NCI-H2196 treated with DMSO at 0.1 percent for 48 hours (cell line): Measurements from ENCODE around the gene CERS6.

ENCODE experiments used
- DNase-seq: peaks from one replicate; lab custom pipeline; 2025; ENCODE audit not compliant: unreplicated experiment; lab: John Stamatoyannopoulos, UW

Gene CERS6

GRCh38 chr2:168565112-168565511, 109.0 kb downstream of the CERS6 start:
- DNase-seq: no peak

- DNase-seq: no peak
Measured at GRCh38 chr2:168565512-168565911, 109.4 kb downstream of the CERS6 start.

GRCh38 chr2:168566974-168567665, 111.0 kb downstream of the CERS6 start:
- DNase-seq: no peak

GRCh38 chr2:168567836-168568235, 111.8 kb downstream of the CERS6 start:
- no peak for DNase-seq

GRCh38 chr2:168568476-168569267, 112.6 kb downstream of the CERS6 start:
- DNase-seq: no peak

- DNase-seq: no peak
Measured at GRCh38 chr2:168571061-168571460, 115.0 kb downstream of the CERS6 start.

DNA sequence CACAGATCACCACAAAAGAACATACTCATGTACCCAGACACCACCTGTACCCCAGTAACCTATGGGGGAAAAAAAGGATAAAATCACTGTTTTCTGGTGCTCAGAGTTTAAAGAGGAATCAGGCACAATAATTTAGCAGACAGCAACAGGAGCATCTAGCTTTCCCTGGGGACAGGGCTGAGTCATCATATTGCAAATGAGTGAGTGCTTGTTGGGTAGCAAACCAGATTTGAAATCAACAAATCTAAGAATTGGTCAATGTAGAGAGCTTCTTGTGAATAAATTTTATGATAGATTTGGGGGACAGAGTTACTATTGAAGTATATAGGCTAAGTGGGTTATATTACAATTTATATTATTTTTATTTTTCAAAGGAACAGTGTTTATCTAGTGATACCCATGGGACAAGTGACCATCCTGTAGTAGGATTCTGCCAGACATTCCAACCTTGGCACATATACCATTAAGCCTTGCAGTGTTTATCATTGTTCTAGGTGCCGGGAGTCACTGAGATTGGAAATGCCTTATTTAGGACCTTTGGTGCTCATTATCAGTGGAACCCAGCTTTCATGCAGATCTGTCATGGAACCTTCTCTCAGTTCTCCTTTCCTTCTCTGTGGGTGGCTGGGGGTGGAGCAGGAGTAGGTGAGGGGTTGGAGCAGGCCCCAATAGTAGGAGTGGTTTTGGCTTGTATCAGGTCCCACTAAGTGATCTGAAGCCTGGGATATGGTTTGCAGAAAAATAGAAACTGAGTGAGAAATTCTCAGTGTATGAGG, 117.2 kb downstream of the CERS6 start:
- no peak for DNase-seq

DNA sequence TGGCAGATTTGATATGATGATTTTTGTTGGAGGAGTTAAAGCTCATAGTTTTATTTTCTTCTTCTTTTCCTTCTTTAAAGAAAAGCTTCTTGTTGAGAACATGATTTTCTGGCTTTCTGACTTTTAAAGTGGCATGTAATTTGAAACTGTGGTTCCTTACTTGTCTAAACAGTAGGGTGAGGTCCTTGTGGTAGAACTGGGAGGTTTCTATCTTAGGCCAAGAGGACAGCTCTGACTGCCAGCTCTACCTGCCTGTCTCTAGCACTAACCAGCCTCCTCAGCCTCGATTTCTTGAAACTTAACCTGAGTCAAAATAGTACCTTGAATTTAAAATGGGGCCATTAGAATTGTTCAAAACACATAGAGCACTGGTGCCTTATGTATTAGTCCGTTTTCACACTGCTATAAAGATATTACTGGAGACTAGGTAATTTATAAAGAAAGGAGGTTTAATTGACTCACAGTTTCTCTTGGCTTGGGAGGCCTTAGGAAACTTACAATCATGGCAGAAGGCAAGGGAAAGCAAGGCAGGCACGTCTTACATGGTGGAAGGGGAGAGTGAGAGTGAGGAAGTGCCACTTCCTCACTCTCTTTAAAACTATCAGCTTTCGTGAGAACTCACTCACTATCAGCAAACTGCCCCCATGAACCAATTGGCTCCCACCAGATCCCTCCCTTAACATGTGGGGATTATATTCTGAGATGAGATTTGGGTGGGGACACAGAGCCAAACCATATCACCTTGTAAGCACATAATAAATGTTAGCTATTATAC, 119.0 kb downstream of the CERS6 start:
- peak; percentile 7 for DNase-seq

DNA sequence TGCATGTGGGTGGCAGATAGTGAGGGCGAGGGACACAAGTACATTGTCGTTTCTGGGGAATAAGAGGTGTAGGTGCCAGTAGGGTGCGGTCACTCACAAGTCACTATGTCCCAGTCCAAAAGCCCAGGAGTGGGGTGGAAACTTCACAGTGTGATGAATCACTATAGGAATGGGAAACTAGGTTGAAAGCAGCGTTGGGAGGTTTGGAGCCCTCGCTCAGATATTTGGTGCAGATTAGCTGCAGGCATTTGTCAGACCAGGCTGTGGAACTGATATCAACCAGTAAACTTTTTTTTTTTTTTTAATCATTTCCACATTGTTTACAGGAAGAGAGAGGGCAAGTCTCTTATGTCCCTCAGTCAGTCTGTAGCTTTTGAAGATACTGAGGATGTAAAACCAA, 121.8 kb downstream of the CERS6 start:
- DNase-seq: no peak

DNA sequence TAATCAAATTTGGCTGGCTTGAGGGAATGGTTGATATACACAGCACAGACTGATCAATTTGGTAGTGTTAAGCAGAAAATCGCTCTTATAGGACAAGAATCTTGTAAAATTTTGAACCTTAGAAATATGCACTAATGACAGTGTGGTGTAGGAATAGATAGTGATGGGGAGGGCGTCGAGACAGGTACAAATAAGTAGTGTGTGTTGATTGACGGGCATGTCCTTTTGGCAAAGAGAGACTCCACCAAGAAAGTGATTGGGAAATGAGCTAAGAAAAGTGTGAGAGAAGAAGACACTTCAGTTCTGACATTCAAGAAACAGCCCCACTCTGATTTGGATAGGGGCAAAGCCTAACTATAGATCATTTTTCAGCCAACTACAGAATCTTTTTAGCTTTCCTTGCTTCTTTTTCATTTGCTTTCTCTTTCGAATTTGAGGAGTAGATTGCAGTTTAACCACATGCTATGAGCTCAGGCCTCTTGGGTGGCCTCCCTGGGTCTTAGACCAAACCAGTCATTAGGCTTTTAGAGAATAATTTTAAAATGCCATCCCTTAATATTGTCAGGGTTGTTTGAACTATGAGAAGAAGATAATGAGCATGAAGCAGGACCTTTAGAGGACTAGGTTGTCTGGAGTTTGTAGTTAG, 127.1 kb downstream of the CERS6 start:
- DNase-seq: no peak

DNA sequence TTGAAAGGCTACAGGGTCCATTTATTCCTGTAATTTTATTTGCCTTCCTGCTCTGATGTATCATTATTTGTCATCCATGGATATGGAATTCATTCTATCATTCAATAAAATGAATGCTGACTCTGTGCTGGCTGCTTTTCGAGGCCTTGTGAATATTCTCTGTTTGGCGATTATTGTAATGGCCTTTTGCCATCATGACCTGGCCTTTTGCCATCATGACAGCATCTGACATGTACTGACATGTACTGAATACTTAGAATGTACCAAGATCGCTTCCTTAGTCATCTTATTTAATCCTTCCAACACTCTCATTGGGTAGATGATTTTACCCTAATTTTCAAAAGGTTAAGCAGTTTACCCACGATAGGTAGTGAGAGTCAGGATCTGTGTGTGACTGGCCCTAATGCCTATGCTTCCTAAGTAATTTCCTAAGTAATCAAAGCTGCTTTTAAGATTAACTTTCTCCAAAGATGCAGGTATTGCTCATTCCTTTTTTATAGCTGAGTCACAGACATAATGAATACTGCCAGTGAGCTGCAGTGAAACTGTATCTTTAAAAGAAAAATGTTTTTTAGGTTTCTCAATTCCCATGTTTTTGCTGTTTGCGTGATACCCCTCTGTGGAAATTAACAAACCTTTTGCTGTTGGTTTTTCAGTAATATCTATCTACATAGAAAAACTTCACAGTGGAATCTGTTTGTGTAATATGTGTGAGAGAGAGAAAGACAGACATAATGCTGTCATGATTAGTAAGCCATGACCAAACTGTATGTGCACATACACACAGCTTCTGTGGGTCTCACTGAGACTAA, 127.8 kb downstream of the CERS6 start:
- DNase-seq: no peak

DNA sequence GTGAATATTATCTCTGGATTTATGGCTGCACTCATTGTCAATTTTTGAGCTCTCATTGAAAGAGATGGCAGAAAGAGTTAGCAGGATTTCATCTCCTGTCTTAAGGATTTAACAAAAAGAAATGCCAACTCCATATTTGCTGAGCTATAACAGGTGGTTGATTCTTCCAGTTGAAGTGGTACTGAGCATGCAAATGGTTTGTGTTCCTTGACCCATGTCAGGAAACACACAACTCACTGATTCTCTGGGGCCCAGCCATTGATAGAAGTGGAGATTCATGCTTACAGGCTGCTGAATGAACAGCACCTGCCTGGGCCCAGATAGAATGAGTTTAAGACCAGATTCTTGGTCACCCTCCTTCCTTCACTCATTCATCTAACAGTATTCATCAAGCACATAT, 128.8 kb downstream of the CERS6 start:
- no peak for DNase-seq

DNA sequence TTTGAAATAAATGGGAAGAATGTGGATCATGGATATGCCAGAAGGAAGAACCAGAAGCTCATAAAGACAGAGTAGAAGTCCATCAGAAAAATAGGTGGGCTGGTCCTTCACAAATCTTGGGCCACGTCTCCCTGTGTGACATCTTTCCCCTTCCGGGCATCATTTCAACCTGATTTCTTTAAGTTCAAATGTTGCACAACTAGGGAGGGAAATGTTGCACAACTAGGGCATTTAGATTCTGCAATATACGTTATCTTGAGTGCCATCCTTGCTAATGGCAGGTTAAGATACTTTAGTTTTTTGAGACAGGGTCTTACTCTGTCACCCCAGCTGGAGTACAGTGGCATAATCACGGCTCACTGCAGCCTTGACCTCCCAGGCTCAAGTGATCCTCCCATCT, 129.6 kb downstream of the CERS6 start:
- DNase-seq: no peak

- no peak for DNase-seq
Measured at GRCh38 chr2:168587307-168587706, 131.2 kb downstream of the CERS6 start.

DNA sequence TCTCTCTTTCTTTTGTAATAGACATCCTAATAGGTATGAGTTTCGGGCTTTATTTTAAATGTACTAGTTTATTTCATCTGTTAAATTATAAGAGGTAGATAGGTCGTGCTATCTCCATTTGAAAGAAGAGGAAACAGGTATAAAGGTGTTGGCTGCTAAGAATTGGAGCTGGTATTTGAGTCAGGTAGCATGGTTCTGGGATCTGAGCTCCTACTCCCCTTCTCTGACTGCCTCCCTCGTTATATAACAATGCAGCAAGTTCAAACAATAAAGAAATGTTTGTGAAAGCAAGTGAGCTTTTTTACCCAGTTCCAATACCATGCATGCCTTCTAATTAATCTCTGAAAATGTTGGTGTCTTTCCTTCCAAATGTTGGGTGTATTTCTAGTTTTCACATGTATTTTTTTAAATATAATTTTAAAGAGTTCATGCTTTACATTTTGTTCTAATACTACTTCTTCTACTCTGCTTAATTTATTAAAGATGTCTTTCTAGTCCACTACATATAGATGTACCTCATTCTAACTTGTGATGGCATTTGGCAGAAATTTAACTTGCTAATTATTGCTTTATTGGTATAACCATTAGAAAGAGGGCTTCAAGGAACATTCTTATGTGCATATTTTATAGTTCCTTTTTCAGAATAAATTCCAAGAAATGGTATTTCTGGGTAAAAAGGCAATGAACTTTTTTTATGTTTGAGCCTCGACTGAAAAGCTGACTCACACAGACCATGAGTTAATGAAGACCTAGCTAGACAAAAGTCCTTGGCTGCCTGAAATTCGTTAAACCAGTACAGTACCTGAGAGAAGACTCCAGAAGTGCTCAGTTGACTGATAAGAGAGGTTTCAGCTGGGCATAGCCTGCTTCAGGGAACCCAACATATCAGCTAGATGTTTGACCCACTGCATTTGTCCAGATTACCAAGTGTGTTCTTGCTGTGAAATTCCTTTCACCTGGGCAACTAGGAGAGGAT, 133.5 kb downstream of the CERS6 start:
- DNase-seq: no peak

DNA sequence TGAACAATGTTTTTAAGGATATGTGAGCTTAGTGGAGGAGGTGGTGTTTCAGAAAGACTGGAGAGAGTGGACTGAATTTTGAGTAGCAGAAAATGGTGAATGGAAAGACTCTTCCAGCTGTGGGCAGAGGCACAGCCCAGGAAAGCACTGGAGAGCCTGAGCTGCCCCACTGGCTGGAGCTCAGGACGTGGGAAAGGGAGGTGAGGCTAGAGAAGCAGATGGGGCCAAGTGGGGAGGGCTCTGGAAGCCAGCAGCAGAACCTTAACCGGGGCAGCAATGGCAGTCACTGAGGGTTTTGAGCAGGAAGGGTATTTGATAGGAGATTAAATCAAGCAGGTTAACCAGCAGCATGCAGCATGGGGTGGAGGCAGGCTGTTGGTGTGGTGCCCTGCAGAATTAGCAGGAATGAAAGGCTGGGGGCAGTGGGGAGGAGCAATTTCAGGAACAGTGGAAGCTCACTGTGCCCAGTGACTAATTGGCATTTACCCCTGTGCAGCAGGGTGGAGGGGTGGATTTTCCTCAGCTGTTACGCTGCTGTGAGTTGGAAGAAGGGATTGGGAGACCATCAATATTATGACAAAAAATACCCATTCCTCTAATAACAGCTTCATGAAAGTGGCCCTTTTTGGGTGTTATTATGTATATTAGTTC, 136.2 kb downstream of the CERS6 start:
- DNase-seq: no peak

DNA sequence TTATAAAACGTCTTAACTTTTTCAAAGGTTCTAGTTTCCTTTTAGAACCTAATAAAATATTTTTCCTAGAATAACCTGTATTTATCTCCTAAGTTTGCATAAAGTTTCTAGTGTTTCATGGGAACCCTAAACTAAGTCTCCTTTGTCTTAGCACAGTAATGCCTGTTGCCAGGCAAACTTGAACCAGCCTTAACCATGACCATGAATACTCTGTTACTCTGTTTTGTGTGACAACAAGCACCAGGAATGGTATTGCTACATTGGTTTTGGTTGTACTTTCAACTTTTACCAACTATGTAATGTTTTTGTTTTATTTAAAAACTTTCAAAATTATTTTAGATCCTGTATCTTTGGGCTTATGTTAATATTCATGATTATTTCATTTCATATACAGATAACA, 137.6 kb downstream of the CERS6 start:
- DNase-seq: no peak

DNA sequence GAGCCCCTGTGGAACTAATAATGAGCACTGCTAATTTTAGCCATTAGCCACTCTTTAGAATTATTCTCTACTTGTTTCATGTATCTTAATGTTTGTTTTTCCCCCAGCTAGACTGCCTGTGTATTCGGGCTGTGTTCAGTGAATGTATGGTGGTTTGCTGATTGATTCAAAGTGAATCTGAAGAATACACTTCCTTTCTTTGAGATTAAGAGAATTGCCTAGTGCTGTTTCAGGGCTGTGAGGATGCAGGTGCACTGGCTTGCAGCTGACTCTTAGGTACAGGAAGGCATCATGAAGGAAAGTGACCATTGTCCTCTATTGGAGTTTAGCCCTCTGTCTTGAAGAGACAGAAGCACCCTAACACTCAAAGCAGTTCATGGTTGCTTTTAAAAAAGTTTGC, 138.7 kb downstream of the CERS6 start:
- no peak for DNase-seq
